GM19397 (cell line): ENCODE results near the gene PHLDB2.
A peak's percentile ranks its signal among the peaks of the same experiment; 100 is the strongest.

Experiments
- ATAC-seq: cut with Tn5 transposase; IDR thresholded peaks from one replicate; pipeline ENCODE4 v1.9.1; 2021; ENCODE audit warnings: mild to moderate bottlenecking, moderate library complexity; ENCODE audit not compliant: unreplicated experiment

Gene PHLDB2

DNA sequence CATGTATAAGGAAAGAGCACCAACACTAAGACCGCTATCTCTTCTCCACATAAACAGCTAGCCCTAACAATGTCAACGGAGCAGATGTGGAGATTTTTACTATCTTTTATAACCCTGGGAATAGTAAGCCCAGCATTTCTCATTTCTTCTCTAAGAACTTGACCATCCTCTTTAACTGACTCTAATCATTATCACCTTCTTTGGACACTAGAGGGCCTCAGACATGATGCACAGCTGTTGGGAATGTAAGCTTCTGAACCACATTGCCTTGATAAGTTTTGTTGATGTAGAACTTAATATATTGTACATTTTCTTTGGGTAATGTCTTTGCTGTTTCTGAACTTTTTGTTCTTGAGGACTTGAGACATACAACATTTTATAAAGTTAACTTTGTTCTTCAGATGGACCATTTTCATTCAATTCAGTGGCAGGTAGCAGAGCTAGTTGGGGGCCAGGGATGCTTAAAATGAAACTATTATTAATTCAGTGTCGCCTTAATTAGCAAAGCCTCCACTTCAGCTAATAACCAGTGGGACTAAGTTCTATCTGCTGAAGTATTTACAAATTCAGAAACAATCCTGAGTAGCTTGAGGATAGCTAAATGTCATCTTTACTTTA, 130.1 kb downstream of the PHLDB2 start:
- ATAC-seq, result peak; percentile 93

DNA sequence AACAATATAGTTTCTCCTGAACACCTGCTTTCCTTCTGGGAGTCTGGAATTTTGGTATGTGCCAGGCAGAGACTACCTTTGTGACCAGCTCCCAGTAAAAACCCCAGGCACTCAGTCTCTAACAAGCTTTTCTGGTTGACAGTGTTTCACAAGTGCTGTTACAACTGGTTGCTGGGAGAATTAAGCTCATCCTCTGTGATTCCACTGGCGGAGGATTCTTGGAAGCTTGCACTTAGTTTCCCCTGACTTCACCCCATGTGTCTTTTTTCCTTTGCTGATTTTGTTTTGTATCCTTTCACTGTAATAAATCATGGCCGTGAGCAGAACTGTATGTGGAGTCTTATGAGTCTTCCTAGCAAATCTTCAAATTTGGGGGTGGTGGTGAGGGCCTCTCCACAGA, 134.0 kb downstream of the PHLDB2 start:
- ATAC-seq, result no peak

DNA sequence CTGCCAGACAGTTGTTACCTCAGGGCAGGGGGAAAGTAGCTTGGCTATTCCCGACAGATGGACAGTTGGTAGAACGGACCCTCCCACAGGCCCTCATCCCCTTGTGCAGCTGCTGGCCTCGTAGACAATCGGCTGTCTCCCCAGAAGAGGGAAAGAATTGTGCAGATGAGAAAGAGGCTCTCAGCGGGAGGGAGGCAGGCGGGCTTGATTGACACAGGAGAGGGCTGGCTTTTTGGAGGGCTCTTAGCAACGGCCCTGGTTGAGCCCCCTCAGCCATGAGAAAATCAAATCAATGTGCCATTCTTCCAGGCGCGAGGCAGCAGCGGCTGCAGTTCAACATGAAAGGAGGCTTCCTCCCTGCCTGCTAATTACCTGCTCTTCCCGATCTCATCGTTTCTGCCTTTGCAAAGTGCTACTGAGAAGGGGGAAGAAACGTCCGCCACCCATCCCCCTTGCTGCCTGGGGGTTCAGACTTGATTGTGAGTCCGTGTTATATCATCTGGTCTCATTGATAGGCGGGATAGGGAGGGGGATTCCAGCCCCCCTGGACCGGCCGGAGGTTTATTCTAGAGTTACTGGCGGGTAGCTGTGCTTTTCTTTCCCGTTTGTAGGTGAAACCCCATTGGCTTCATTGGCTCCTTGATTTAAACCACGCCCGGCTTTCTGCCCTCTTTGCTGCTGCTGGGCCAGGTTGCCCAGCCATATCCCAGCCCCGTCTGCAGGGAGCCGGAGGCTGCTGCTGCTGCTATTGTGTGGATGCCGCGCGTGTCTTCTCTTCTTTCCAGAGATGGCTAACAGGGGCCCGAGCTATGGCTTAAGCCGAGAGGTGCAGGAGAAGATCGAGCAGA, 139.8 kb downstream of the PHLDB2 start, which contains the start of gene TAGLN3:
TSS of gene TAGLN3 (plus strand) at position 287 of the 848 bp plus-strand sequence. CDS start at position 788, 501 bp downstream.
- ATAC-seq, result no peak

DNA sequence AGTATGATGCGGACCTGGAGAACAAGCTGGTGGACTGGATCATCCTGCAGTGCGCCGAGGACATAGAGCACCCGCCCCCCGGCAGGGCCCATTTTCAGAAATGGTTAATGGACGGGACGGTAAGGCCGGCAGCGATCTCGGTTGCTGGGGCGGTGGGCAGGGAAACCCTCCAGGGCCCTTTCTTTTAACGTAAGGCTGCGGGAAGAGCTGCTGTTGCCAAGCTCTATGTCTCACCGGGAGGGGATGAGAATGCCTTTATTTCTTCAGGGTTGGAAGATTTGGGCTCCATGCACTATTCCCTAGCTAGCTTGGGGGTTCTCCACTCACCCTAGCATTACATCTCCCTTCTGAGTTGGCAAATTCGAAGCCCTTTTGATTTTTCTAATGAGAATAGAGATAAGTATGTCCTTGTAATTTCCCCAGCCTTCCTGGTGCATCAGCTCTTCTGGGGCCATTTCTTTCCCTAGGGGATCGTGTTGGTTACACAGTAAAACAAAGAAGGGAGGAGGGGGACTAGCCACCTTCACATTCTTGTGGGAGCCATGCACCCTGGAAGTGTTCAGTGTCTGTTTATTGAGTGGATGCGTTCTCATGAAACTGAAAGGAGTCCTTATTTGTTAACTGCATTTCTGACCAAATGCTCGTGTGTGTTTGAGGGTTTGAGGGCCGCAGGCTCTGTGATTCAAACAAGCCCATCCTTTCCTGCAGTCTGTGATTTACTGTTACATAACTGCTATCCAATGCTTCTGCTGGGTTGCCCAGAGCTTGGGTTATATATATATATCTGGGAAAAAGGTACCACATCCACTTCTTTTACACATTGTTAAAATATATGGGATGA, 140.6 kb downstream of the PHLDB2 start:
- no peak for ATAC-seq

DNA sequence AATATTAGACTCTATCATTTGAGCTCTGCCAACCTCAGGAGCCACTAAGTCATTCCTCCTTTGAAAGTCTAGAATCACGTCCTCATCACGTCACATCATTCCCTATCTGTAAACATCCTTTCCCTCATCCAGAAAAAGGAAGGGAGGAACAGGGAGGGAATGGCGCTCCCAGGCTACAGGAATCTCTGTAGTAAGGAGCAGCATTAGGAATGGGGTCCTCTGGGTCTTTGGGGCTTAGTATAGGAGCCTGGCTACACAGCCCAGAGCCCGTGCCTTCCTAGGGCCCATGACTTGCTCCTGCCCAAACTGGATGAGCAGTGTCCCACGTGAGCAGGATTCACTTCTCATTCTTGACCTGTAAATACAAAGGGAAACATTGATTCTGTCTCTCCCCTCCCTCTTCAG, 141.3 kb downstream of the PHLDB2 start:
- ATAC-seq, result no peak

DNA sequence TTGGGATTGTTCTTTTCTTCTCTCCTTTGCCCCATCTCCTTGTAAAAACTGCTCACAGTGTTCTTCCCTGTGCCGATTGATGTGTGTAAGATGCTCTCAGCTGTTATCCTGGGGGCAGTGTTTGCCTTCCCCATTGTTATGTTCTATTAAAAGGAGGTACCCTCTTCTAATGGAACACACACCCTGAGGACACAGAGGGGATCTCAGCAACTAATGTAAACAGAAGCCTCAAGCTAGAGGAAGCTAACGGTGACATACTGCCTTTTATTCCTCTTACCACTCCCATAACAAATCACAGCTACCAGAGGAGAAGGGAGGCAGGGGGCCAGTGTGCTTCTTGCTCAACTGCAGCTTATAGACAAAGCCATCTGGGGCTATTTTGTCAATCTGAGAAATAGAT, 141.9 kb downstream of the PHLDB2 start:
- ATAC-seq, result no peak

DNA sequence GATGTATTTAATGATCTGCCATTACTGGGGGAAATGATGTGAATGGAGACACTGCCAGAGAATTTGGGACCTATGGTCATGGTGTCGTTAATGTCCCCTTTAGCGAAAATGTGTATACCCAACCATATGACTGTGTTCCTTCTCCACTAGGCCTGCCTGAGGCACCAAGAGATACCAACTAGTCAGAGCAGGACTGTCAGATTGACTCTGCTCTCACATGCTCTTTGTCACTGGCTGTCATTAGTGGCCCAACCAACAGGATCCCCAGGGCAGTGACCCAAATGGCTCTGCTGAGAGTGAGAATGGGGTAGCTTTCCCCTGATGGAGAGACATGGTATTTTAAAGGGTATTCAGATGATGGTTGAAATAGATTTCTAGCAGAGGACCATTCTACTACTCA, 142.5 kb downstream of the PHLDB2 start:
- ATAC-seq, result no peak

DNA sequence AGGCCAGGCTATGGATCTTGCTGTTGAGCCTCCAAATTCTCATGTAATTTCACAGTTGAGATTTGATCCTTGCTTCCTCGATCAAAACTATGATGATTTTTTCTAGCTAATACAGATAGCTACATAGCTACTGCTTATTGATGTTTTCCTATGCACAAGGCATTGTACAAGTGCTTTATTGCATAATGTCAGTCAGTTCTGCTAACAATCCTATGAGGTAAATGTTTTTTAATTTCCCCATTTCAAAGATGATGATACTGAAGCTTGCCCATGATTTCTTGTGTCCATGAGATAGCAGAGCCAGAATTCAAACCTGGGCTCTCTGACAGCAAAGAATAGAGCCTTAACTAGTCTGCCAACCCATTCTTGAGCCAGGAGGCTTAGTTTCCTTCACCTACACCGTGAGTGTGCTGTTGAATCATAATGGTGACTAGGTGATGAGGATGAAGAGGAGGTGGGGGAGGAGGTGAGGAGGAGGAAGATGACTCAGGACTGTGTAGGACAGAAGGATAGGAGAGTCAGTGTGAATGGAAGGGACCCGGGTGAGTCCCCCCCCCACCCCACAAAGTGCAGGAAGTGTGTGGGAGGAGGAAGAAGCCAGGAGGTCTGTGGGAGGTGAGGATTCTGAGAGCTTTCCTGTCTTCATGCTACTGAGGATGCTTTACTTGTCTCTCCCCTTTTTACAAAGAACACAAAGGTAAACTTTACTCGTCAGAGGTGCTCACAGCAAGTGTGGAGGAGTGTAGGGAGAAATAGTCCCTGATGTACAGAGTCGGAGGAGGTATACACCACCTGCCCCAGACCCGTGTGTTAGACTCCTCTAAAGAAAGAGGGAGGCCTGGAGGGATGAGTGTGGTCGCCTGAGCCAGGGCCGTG, 143.3 kb downstream of the PHLDB2 start:
- no peak for ATAC-seq

DNA sequence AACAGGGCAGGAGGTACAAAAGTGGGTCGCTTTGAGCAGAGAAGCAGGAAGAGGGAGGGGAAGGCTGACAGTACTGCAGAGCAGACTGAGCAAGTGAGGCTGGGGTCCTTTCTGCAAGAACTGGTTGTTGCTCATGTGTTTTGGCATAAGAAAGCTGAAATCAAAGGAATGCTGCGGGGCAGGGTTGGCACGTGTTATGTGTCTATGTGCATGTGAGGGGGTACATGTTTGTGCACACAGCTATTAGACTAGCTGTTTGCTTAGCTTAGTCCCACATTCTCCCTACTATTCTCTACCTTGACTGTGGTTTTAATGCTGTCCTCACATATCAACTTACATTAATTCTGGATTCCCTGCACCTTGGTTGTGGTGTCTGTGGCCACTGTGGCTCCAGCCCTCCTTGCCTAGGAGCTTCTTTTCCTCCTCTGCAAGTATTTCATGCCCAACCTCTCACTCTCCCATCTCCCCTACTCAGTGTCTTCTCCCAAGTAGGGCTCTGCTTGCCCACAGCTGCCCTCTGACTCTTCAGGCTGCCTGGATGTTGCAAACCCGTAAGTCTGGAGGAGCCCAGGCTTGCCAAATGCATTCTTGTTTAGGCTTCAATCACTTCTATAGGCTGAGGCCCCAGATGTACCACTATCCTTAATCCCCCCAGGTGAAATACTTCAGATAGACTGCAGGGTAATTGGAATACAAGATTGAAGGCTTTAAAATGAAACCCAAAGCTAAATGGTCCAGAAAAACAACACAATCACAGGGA, 144.4 kb downstream of the PHLDB2 start:
- no peak for ATAC-seq

DNA sequence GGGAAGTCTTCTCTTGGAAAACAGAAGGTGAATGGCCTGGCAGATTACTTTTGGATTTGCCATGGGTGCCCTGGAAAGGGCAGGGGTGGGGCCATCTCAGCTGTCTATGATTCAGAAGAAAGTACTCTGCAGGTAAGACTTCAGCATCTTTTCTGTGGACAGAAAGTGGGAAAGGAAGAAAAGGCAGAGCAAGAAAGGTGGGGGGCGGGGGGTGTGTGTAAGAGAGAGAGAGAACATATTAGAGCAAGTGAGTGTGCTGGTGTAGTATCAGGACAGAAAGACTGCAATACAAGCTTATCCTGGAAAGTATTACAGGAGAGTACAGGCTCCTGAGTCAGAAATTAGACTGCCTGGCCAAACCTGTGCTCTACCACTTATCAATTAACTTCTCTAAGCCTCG, 145.1 kb downstream of the PHLDB2 start:
- ATAC-seq, result no peak

DNA sequence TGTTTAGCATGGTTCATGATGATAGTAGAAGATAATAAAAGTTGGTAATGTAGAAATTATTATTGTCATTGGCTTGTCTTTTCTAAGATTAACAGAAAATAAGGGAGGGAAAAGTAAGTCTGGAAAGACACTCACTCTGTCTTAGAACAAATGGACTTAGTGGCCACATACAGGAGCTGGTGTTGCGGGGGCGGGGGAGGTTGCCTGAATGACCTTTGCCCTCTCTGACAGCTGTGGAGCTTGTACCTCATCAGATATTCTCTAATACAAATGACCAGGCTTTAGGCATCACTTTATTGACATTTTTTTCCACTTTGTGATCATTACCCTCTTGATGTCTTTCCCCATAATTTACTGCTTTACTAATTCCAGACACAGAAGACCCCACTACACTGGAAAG, 145.6 kb downstream of the PHLDB2 start:
- ATAC-seq, result no peak

DNA sequence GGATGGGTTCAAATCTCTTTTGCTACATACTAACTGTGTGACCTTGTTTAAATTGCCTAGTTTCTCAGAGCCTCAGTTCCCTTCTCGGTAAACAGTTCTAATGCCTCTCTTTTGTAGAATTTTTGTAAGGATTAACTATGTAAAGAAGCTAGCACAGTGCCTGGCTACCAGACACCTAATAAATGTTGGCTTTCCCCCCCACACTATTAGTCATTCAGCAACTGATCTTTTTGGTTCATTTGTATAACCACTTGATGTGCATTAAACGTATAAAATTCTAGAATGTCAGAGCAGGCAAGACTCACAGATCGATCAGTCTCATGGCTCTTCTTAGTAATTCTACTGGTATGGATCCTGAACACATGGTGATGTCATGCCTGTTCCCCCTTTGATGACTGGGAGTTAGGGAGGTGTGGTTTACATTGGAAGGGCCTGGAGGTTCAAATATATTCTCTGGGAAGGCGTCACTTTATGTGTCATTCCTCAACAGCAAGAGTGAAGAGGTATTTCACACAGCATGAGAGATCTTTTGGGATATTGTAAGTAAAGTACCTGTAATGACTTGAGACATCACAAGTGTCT, 146.1 kb downstream of the PHLDB2 start:
- no peak for ATAC-seq

DNA sequence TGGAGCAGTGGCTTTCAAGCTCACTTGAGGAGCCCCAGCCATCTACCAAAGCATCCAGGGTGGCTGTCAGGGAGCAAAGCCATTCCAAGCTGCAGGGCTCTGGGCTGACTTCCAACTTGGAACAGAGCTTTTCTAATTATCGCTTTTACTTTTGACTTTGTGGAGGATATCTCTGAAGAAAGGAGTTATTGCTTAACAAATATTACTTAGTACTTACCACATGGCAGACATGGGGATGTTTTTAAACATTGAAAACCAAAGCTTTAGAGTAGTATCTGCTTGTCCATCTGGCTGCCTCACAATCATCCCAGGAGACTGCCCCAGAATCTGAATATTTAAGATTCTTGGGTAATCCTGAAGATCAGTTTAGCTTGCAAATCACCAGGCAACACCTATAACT, 148.6 kb downstream of the PHLDB2 start:
- ATAC-seq, result no peak

DNA sequence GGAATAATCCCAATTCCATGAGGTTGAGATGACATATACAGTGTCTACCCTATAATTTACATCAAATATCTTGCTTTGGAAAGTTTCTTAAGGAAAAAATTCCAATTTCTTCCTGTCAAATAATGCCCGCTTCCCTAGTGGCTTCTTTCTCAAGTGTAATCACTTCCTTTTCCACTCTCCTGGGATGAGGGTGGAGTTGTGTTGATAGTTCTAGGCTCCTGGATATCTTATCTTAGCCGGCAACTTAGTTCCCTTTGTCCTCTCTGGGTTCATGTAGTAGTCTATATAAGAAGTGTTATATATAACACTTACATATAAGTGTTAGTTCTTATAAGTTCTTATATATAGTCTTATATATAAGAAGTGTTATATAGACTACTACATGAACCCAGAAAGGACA, 150.6 kb downstream of the PHLDB2 start:
- no peak for ATAC-seq

DNA sequence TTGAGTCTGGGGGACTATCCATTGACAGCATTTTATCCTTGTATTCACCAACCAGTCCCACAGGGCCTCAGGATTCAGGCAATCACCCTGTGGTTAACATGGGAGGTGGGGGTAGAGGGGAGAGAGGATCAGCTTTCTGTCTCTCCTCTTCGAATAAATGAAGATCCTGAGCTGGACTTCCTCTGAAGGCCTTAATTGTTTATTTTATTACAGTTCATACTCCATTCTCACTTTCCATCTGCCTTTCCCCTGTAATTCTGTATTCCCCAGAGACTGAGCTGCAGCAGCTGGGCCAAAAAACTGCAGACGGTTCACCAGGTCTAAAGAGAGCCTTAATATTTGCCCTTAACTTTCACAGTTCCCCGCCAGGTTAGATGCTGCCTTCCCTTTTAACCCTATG, 151.6 kb downstream of the PHLDB2 start:
- no peak for ATAC-seq

DNA sequence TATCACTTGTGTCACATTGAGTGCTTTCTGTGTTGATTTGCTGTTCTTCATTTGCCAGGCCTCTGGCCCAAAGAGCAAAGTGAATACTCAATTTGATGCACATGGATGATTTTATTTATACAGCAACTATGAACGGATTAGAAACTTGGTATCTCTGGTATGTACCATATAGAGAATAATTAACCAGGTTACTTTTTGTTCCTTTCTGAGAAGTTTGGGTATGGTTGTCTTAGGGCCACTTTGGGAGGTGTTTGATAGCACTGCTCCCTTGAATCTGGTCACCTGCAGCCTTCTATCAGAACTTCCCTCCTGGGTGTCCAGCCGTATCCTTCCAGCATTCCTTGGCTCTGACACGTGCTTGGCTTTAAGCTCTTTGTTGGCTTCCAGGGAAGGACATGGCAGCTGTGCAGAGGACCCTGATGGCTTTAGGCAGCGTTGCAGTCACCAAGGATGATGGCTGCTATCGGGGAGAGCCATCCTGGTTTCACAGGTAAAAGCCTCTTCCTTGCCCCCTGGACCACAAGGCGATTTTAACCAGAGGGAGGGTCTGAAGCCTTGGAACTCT, 152.4 kb downstream of the PHLDB2 start:
- no peak for ATAC-seq

DNA sequence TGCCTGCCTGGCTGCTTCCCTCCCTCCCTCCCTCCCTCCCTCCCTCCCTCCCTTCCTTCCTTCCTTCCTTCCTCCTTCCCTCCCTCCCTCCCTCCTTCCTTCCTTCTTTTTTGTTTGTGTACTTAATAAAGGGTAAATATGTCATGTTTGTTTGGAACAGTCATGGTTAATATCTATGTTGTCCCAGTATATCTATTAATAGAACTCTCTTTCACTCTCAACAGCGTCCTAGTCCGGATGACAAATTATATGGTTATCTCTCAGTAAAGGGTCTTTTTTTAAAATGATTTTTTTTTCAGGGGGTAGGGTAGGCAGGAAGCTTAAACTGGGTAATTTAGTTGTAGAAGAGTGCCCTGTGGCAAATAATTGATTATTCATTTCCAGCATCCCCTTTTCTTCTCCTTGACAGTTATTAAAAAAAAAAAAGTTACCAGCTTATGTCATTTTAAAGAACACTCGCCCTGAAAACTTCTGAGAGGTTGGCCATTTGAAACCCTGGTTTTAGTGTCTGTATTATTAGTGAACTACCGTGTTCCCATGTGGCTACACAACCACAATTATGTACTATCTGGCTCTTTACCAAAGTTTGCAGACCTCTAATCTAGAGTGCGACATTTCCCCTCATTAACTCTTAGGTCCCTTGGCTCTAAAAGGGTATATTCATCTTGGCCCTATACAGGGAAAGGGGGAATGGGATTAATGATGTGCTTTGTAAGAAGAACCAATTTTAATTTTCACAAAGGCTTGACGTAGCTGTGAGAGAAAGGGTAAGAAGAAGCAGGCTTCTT, 153.3 kb downstream of the PHLDB2 start:
- no peak for ATAC-seq

DNA sequence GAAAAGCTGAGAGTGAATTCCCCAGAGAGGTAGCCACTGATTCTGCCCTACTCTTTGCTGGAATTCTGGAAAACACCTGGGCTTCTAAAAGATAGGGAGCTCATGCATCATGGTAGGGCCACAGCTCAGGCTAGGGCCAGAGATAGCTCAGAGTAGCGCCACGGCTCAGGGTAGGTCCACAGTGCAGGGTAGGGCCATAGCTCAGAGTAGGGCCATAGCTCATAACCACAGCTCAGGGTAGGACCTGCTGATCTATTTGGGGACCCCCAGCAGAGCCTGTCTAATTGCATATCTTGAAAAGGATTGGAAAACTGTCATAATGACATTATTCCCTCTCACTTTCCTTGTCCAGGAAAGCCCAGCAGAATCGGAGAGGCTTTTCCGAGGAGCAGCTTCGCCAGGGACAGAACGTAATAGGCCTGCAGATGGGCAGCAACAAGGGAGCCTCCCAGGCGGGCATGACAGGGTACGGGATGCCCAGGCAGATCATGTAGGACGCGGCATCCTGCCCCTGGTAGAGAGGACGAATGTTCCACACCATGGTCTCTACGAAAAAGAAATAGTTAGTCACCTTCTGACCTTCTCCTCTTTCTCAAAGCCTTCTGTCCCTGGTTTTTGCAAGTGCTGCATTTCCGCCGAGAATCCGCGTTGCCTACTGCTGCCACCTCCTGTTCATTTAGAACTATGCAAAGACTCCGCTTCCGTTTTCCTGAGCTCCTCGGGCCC, 154.2 kb downstream of the PHLDB2 start:
- ATAC-seq, result no peak
